DMS 273 treated with DMSO at 0.1 percent for 48 hours (cell line): Measurements from ENCODE around the gene PSMC3.

Experiments
- DNase-seq: peaks from one replicate; lab custom pipeline; 2025; lab: John Stamatoyannopoulos, UW

The PSMC3 gene

DNA sequence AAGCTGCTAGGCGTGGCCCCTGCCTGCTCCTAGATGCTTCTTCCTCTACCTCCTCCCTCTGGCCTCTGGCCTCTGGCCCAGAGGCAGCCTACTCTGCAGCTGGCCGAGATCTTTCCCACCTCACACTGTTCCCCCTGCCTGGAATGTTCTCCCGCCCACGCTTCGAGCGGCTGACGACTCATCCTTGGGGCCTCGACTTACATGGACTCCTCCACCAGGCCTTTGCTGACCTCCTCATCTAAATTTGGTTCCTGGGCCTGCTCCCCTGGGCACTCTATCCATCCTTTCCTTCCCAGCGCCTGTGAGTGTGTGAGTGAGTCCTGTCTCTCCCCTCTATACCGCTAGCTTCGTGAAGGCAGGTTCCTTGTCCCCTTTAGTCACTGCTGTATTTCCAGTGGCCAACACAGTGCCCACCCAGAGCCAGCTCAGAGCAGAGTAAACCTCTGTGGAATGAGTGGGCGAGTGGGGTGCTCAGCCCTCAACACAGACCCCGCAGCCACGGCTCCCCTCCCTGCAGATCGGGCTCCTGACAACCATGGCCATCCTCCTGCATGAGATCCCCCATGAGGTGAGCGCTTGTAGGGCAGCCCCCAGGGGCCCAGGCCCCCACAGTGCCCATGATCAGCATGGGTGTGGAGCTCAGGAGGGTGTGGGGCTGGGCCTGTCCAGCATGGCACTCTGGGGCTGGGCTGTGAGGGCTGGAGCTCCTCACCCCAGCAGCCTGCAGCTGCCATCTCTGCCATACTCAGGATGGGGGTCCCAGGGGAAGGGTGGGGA lies 12.1 kb downstream of the PSMC3 start:
- DNase-seq, result no peak

GRCh38 chr11:47413351-47413750 lies 12.9 kb downstream of the PSMC3 start:
- no peak for DNase-seq

DNA sequence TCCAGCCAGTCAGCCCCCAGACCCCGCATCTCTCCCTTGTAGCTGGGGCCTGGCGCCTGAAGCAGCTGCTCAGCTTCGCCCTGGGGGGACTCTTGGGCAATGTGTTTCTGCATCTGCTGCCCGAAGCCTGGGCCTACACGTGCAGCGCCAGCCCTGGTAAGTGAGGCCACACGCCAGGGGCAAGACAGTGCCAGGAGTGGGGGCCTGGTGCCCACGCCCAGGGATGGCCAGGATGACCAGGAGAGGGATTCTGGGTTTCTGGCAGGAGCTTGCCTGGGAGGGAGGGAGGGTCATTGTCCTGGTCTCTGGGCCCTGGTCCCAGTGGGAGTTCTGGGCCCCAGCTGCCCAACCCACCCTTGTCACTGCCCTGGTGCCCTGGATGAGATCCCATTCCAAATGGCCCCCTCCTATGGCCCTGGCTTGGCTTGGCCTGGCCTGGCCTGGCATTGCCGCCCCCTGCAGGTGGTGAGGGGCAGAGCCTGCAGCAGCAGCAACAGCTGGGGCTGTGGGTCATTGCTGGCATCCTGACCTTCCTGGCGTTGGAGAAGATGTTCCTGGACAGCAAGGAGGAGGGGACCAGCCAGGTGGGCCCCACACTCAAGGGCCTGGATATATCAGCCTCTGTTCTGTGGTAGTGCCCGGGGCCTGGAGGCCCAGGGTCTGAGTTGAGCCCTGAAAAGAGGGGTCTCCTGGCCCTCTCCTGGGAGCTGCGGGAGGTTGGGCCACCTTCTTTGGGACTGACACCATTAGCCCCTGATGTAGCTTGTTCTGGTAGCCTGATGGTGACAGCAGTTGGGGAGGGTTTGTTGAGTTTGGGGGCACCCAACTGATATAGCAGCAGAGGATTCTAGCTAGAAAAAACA lies 14.1 kb downstream of the PSMC3 start:
- no peak for DNase-seq

- no peak for DNase-seq
These were observed 15.6 kb downstream of the PSMC3 start for GRCh38 chr11:47410370-47411264.

DNA sequence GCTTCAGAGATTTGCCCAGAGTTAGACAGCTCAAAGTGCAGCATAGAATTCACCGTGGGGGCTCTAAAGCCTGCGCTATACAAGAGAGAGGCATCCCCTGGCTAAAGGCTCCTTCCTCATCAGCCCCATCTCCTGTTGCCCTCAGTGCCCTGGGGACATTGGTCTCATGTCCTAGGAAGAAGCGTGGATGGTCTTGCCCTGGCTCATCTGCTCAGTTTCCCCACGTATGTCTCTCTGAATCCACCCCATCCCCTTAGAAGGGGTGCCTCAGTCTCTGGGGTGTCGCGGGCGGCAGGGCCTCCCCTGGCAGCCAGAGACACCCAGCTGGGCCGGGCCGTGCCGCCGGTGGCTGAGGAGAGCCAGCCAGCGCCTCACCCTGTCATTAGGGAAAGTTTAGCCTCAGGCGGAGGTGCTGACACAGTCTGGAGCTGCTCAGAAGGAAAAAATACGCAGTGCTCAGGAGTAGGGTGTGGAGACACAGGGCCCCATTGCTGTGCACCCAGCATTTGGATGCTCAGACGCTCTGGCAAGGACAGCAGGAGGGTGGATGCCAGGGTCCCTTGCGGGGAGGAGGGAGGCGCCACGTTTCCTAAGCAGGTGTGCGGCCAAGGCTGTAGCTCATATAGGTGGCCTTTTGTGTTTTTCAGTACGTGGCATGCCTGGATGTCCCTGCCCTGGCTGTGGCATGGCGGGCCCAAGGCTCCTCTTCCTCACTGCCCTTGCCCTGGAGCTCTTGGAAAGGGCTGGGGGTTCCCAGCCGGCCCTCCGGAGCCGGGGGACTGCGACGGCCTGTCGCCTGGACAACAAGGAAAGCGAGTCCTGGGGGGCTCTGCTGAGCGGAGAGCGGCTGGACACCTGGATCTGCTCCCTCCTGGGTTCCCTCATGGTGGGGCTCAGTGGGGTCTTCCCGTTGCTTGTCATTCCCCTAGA lies 16.5 kb downstream of the PSMC3 start:
- DNase-seq, result no peak

- no peak for DNase-seq
These were observed 17.4 kb downstream of the PSMC3 start for GRCh38 chr11:47408598-47409439.

DNA sequence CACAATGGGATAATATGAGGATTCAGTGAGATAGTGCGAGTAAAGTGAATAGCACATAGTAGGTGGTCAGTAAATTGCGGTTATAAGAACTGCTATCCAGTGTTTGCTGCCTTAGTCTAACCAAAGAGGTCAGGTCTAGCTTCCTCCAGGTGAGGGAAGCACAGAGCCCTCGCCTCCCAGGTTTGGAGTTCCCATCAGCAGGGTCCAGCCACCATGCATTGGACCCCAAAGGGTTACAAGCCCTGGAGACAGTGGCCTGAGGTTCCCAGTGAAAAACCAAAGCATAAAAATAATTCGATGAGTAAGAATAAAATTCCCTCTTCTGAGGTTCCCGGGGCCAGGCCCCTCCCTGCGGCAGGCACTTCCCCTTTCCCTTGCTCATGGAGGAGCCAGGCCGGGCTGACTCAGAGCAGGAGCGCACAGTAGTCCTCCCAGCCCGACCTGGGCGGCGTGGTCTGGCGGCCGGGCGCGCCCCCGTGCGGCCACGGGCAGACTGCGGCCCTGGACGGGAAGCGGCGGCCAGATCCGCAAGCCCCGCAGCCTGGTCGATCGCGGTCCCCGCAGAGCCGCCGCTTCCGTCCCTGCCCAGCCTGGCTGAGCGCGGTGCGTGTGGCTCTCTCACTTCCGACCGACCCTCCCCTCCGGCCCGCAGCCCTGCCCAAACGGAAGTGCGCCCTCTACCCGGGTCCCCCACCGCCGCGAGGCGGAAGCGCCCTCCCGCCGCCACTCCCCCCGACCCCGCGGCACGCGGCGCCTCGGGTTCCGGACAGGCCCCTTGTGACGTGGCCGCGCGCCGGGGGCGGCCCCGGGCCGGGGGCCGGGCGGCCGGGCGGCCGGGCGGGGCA lies 18.3 kb downstream of the PSMC3 start, which contains the start of gene SLC39A13:
TSS of gene SLC39A13 (plus strand) at position 845 of the 845 bp plus-strand sequence. CDS start 1,505 bp downstream, outside the sequence.
- peak; percentile 72 for DNase-seq

- no peak for DNase-seq
These were observed 19.1 kb downstream of the PSMC3 start for GRCh38 chr11:47406896-47407745.

- DNase-seq, result no peak
These were observed 22.7 kb downstream of the PSMC3 start for GRCh38 chr11:47403571-47403970.

- no peak for DNase-seq
These were observed 23.1 kb downstream of the PSMC3 start for GRCh38 chr11:47403135-47403534.

DNA sequence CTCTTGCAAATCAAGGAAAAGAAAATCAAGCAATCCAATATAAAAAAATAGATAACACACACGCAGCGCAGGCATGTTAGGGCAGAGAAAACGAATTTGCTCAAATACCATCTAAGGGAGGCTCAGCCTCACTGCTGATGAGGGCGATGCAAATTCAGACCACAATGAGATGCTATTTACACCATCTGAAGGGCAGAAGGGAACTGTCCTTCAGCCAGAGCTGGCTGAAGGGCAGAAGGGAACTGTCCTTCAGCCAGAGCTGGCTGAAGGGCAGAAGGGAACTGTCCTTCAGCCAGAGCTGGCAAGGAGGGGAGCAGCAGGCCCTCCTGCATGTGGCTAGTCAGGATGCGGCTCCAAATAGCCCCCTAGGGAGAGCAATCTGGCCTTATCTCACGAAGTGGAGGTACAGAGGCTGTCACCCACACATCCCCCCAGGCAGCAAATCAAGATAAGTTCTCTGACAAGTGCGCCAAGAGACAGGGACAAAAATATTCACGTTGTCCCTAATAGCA lies 25.4 kb downstream of the PSMC3 start:
- no peak for DNase-seq

- no peak for DNase-seq
These were observed 26.1 kb downstream of the PSMC3 start for GRCh38 chr11:47399860-47400767.

- DNase-seq, result no peak
These were observed 27.7 kb downstream of the PSMC3 start for GRCh38 chr11:47398551-47398950.

- DNase-seq, result no peak
These were observed 28.2 kb downstream of the PSMC3 start for GRCh38 chr11:47398011-47398410.

- no peak for DNase-seq
These were observed 30.3 kb downstream of the PSMC3 start for GRCh38 chr11:47396049-47396320.

DNA sequence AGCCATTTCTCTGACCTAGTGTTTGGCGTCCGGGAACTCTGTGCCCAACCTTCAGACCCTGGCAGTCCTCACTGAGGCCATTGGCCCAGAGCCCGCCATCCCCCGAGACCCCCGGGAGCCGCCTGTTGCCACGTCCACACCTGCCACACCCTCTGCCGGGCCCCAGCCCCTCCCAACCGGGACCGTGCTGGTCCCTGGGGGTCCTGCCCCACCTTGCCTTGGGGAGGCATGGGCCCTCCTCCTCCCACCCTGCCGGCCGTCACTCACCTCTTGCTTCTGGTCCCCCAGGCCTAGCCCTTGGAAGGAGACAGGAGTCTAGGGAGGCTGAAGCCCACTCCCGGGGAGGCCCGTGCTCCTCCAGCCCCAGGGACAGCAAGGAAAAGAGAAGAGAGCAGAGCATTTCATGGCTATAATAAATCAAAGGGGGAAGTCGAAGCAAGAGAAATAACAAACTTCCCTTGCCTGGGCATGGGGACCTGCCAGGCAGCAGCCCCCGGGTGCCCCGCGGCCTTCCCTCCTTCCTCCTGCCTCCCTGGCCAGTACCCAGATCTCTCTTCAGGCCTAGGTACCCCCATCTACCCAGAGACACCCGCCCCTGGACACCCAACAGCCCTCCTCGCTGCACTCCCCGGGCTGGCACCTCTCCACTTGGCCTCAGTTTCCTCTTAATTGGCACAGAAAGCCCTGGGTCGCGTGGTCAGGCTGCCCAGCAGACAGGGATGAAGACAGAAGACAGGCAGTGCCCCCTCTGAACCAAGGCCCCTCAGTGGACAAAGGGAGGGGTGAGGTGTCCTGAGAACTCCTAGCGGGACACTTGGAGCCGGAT lies 30.8 kb downstream of the PSMC3 start:
- no peak for DNase-seq
